ENCODE measurements around the gene SSR4.

DNA sequence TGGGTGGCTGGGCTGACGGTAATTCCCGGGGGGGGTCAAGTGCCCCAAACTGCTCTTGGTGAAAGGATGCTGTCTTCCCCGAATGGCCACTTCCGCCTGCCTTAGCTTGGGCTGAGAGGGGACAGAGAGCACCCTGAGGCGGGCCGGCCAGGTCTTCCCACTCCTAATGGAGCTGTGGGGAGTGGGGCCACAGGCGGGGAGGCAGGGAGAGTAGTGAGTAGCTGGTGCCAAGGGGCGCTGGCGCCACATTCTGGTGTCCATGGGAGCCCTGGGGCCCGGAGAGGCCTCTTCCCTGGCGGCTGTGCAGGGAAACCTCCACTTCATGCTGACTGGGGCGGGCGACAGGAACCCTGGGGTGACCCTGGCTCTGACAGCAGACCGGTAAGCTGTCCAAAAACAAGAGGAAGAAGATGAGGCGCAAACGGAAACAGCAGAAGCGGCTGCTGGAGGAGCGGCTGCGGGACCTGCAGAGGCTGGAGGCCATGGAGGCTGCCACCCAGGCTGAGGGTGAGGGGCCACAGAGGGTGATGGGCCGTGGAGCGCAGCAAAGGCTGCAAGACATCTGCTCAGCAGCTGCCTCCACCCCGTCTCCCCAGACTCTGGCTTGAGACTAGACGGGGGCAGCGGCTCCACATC lies 11.0 kb upstream of the SSR4 start:
- TF ChIP-seq, protein P1, sequence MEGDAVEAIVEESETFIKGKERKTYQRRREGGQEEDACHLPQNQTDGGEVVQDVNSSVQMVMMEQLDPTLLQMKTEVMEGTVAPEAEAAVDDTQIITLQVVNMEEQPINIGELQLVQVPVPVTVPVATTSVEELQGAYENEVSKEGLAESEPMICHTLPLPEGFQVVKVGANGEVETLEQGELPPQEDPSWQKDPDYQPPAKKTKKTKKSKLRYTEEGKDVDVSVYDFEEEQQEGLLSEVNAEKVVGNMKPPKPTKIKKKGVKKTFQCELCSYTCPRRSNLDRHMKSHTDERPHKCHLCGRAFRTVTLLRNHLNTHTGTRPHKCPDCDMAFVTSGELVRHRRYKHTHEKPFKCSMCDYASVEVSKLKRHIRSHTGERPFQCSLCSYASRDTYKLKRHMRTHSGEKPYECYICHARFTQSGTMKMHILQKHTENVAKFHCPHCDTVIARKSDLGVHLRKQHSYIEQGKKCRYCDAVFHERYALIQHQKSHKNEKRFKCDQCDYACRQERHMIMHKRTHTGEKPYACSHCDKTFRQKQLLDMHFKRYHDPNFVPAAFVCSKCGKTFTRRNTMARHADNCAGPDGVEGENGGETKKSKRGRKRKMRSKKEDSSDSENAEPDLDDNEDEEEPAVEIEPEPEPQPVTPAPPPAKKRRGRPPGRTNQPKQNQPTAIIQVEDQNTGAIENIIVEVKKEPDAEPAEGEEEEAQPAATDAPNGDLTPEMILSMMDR (IDR thresholded peaks at IDR 0.05; ENCODE audit: low read depth, low read length) = no peak
- no peak for TF ChIP-seq POLR2A (IDR thresholded peaks at IDR 0.05; ENCODE audit: extremely low read depth, insufficient read length)
- TF ChIP-seq, protein P2, sequence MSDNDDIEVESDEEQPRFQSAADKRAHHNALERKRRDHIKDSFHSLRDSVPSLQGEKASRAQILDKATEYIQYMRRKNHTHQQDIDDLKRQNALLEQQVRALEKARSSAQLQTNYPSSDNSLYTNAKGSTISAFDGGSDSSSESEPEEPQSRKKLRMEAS (IDR thresholded peaks at IDR 0.05; ENCODE audit: low read depth, low read length) = no peak
